ENCODE measurements around the gene UTP11. TPM values are rescaled to one million over a fixed set of nuclear protein-coding genes. Genes with fewer than 3 reads are reported as not detected.
"Not testable (repeated sequence)": the region's sequence is repeated elsewhere in the genome, so short reads cannot be mapped to it uniquely, and the experiment has no call there.

UTP11 gene, protein sequence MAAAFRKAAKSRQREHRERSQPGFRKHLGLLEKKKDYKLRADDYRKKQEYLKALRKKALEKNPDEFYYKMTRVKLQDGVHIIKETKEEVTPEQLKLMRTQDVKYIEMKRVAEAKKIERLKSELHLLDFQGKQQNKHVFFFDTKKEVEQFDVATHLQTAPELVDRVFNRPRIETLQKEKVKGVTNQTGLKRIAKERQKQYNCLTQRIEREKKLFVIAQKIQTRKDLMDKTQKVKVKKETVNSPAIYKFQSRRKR
- polyA plus RNA-seq, result 10 to 100 TPM; 22.6 to 32.7 (median 30.4) TPM

DNA sequence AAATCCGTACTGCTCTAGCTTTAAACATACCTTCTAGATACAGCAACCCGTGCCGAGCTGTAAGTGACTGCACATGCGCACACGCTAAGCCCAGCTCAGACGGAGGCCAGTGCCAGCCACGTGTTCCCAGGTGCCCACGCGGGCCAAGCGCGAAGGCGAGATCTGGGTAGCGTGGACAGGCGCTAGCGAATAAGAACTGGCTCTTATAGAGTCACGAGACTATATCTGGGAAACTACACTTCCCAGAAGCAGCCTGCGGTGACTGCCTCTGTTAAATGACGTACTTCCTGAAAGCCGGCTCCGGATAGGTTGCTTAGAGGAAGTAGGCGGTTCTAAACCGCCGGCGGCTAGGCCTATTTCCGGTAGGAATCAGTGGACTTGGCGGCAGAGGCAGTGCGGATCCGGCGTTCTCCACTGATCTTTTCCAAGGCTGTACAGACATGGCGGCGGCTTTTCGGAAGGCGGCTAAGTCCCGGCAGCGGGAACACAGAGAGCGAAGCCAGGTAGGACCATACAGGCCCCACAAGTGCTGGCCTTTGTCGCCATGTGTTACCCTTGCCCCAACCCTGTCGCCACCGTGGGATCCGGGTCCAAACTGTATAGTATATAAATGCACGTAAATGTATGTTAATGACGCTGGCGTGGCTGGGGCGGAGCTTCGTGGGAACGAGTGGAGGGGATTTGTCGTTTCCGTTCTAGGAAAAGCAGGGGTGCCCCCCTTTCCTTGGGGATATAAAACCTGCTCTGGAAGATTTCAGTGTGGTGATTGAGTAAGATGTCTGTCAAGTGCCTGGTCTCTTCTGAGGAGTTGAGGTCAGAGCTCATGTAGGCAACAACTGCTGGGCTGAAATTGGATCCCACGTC lies at the start of gene UTP11:
Gene UTP11 (plus strand): TSS at position 372 of the 864 bp plus-strand sequence. CDS start 69 bp downstream, at position 441.
- H3K27ac Mint-ChIP-seq, result peak within 1 kb of the TSS; percentile 96 to 99 (median 98)
- DNase-seq, result peak; percentile 92 to 93 (median 92)
- peaks cover 63 to 67% of the 10 kb centered on the region in 2 donors for H3K4me1 Mint-ChIP-seq
- peaks cover 5 to 10% (median 5%) of the 10 kb centered on the region in 3 donors for H3K27me3 Mint-ChIP-seq (ENCODE audit: low read depth in 3 of 3)
- H3K4me3 Mint-ChIP-seq, result peak within 1 kb of the TSS; percentile 95 to 99 (median 99)
- H3K36me3 Mint-ChIP-seq, result peaks cover 0 to 17% (median 0%) of the 10 kb centered on the region in 3 donors
- H3K9me3 Mint-ChIP-seq, result no peaks in the 10 kb centered on the region

DNA sequence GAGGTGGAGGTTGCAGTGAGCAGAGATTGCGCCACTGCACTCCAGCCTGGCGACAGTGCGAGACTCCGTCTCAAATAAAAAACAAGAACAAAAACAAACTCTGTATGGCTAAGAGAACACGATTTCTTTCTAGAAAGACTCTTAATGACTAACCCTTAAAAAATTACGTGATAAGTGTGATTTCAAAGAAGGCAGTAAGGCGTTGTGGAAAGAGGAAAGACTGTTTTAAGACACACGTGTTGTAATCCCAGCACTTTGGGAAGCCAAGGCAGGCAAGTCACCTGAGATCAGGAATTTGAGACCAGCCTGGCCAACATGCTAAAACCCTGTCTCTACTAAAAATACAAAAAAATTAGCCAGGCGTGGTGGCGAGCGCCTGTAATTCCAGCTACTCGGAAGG lies 48.4 kb upstream of the UTP11 start:
- H3K27me3 Mint-ChIP-seq (ENCODE audit: low read depth in 3 of 3); H3K4me3 Mint-ChIP-seq; H3K9me3 Mint-ChIP-seq; DNase-seq; H3K4me1 Mint-ChIP-seq: not testable (repeated sequence)
- peaks cover 18 to 29% (median 22%) of the 10 kb centered on the region in 3 donors for H3K36me3 Mint-ChIP-seq
- H3K27ac Mint-ChIP-seq, result peak overlapping the region in 1 of 6 donors; percentile 26

DNA sequence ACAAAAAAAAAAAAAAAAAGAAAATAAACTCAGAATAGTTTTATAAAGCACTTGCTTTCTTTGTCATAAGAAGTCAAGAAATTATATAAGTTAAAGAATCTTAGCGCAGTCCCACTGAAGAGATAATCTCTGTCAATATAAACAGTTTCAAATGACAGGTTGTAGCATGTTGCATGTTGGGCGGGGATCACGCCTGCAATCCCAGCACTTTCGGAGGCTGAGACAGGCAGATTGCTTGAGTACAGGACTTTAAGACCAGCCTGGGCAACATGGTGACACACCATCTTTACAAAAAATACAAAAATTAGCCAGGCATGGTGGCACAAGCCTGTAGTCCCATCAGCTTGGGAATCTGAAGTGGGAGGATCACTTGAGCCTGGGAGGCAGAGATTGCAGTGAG lies 47.2 kb upstream of the UTP11 start:
- H3K4me3 Mint-ChIP-seq, result no peak overlapping the region
- no peak for DNase-seq
- no peaks in the 10 kb centered on the region for H3K9me3 Mint-ChIP-seq
- peaks cover 0 to 2% (median 0%) of the 10 kb centered on the region in 3 donors for H3K27me3 Mint-ChIP-seq (ENCODE audit: low read depth in 3 of 3)
- H3K36me3 Mint-ChIP-seq, result peaks cover 18 to 34% (median 19%) of the 10 kb centered on the region in 3 donors
- no peaks in the 10 kb centered on the region for H3K4me1 Mint-ChIP-seq
- H3K27ac Mint-ChIP-seq, result no peak overlapping the region

DNA sequence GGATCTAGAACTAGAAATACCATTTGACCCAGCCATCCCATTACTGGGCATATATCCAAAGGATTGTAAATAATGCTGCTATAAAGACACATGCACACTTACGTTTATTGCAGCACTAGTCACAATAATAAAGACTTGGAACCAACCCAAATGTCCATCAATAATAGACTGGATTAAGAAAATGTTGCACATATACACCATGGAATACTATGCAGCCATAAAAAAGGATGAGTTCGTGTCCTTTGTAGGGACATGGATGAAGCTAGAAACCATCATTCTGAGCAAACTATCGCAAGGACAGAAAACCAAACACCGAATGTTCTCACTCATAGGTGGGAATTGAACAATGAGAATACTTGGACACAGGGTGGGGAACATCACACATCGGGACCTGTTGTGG lies 38.9 kb upstream of the UTP11 start:
- not testable (repeated sequence) for H3K9me3 Mint-ChIP-seq; H3K4me3 Mint-ChIP-seq; DNase-seq; H3K27me3 Mint-ChIP-seq (ENCODE audit: low read depth in 3 of 3)
- Mint-ChIP-seq H3K36me3 (peaks cover 31 to 69% (median 38%) of the 10 kb centered on the region in 3 donors), H3K27ac (peak overlapping the region in 2 of 6 donors; percentile 17 to 34), H3K4me1 (peaks cover 10 to 11% of the 10 kb centered on the region in 2 donors)

DNA sequence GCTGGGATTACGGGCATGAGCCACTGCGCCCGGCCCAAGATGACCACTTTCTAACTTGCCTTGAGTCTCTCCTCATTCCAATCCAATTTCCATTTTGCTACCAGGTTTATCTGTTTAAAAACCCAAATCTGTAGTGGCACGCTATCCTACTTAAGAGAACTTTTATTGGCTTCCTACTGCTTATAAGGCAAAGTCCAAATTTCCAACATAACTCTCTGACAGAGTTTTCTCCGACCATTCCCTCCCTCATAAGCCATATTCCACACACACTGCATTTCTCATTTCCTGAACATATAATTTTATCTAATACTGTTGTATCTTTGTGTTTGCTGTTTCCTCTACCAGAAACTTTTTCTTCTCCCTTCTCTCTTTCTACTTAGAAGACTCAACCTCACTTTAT lies 38.0 kb upstream of the UTP11 start:
- no peaks in the 10 kb centered on the region for H3K9me3 Mint-ChIP-seq
- no peak overlapping the region for H3K4me3 Mint-ChIP-seq
- peaks cover 39 to 69% (median 42%) of the 10 kb centered on the region in 3 donors for H3K36me3 Mint-ChIP-seq
- peak overlapping the region in 2 of 6 donors; percentile 9 to 62 for H3K27ac Mint-ChIP-seq
- H3K4me1 Mint-ChIP-seq, result peaks cover 10 to 11% of the 10 kb centered on the region in 2 donors
- peaks cover 0 to 1% (median 0%) of the 10 kb centered on the region in 3 donors for H3K27me3 Mint-ChIP-seq (ENCODE audit: low read depth in 3 of 3)
- DNase-seq, result no peak

DNA sequence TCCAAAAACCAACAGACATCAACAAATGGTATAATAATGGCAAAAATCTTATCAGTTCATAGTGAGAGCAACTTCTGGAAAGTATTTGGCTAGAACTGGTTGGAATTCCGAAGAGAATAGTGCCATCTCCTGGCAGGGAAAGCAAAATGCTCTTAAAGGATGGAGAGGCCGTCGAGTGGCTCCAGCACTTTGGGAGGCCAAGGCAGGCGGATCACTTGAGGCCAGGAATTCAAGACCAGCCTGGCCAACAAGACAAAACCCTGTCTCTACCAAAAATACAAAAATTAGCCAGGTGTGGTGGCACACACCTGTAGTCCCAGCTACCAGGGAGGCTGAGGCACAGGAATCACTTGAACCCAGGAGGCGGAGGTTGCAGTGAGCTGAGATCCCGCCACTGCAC lies 37.5 kb upstream of the UTP11 start:
- peaks cover 10 to 11% of the 10 kb centered on the region in 2 donors for H3K4me1 Mint-ChIP-seq
- peaks cover 35 to 69% (median 47%) of the 10 kb centered on the region in 3 donors for H3K36me3 Mint-ChIP-seq
- not testable (repeated sequence) for H3K4me3 Mint-ChIP-seq; H3K9me3 Mint-ChIP-seq; H3K27me3 Mint-ChIP-seq (ENCODE audit: low read depth in 3 of 3)
- peak overlapping the region in 1 of 6 donors; percentile 23 for H3K27ac Mint-ChIP-seq
- DNase-seq, result peak; percentile 15 to 28 (median 21)

DNA sequence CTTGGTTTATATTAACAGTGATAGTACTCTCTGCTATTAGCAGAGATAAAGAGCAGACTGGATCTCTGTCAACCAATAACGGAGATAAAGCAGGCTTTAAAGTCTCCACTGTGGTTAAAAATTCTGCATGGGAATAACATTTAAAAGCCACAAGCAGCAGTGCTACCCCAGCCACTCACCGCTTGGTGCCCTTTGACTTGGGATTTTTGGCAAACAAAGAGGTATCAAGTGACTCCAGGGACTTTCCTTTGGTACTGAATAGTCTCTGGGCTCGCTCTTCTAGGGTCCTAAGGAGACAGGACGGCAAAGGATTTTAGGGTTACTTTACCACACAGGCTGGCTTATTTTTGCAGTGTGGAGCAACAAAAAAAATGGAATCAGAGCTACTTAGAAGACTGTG lies 34.0 kb upstream of the UTP11 start:
- Mint-ChIP-seq H3K4me3 (no peak overlapping the region), H3K9me3 (no peaks in the 10 kb centered on the region), H3K36me3 (peaks cover 39 to 60% (median 44%) of the 10 kb centered on the region in 3 donors), H3K27ac (peak overlapping the region in 1 of 6 donors; percentile 7), H3K27me3 (ENCODE audit: low read depth in 3 of 3) (peaks cover 0 to 2% (median 0%) of the 10 kb centered on the region in 3 donors), H3K4me1 (no peaks in the 10 kb centered on the region)
- no peak for DNase-seq

DNA sequence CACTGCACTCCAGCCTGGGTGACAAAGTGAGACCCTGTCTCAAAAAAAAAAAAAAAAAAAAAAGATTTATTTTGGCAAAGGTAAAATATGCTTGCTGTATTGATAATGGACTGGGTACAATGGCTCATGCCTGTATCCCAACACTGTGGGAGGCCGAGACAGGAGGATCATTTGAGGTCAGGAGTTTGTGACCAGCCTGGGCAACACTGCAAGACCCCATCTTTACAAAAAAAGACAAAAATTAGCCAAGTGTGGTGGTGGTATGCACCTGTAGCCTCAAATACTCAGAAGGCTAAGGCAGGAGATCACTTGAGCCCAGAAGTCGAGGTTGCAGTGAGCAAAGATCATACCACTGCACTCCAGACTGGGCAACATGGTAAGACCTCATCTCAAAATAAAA lies 29.0 kb upstream of the UTP11 start:
- DNase-seq, result no peak
- Mint-ChIP-seq H3K27ac (no peak overlapping the region), H3K9me3 (no peaks in the 10 kb centered on the region), H3K4me3 (no peak overlapping the region), H3K27me3 (ENCODE audit: low read depth in 3 of 3) (peaks cover 0 to 2% (median 0%) of the 10 kb centered on the region in 3 donors), H3K36me3 (peaks cover 29 to 44% (median 31%) of the 10 kb centered on the region in 3 donors), H3K4me1 (peaks cover 5 to 12% of the 10 kb centered on the region in 2 donors)

DNA sequence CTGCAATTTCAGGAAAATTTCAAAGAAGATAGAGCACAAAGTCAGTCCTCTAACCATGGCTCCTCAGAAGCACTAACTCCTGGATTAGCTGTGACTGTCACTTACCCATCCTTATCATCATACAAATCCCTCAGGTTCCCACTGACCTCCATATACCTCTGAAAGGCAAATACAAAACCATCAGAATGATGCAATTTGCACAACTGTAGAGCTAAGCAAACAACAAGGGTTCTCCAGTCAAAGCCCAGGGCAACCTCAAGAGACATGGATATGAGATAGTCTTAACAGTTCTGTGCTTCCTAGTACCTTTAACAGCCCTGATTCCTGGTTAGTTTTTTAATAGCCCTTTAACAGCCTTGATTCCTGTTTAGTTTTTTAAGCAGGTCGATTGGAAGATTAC lies 24.9 kb upstream of the UTP11 start:
- peaks cover 5 to 8% (median 7%) of the 10 kb centered on the region in 3 donors for H3K27me3 Mint-ChIP-seq (ENCODE audit: low read depth in 3 of 3)
- H3K9me3 Mint-ChIP-seq, result no peaks in the 10 kb centered on the region
- H3K27ac Mint-ChIP-seq, result no peak overlapping the region
- peaks cover 7 to 14% (median 9%) of the 10 kb centered on the region in 3 donors for H3K36me3 Mint-ChIP-seq
- H3K4me1 Mint-ChIP-seq, result peaks cover 27 to 39% of the 10 kb centered on the region in 2 donors
- DNase-seq, result no peak
- peak overlapping the region in 3 of 5 donors; percentile 17 to 96 (median 32) for H3K4me3 Mint-ChIP-seq

DNA sequence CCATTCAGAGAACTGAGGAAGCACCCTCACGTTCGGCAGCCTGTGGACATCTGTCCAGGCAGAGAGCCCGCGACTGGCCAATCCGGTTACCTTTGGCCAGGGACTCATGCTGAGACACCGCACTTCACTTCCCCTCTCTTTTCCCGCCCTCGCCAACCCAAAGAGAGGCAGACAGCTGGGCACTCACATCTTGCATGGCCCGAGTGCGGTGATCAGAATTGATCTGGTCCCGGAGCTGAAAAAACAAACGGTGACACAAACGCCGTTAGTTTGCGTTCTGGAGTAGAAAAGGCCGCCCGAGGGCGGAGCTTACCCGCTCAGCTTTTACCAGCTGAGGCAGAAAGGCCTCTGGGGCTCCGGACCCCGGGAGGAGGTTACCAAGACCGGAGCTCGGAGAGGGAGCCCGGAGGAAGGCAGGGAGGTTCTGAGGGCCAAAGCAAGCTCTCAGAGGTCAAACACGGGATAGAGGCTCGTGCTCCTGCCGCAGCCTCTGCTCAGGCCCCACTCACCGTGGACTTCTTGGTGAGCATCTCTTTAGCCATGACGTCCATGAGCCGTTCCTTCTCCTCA lies 23.1 kb upstream of the UTP11 start:
- Mint-ChIP-seq H3K27ac (peak overlapping the region; percentile 82 to 97 (median 96)), H3K4me3 (peak overlapping the region; percentile 93 to 99 (median 96))

DNA sequence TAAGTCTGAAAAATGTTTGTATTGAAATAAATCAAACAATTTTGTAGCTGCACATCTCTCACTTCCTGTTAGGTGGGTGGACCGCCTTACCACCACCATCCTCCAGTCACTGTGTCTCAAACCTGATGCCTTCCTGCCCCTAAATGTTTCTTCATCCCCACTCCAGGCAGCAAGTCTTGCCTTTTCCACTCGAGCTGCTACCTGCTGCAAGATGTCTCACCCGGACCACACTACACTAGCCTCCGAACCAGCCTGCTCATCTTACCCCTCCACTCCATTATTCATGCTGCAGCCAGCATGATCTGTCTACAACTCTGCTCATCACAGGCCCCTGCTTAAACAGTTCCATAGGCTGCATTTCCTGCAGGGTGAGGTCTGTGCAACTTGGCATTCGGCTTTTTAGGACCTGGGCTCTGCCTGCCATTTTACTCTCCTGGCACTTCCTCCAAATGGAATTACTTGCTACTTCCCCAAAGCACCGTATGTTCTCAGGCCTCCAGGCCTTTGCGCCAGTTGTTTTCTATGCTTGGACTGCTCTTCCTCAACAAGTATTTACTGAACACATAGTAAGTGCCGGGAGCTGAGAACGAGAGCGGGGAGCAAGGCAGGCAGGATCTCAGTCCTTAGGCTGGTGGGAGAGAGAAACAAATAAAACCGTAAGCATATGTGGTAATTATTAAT lies 17.5 kb upstream of the UTP11 start:
- no peak for DNase-seq
- Mint-ChIP-seq H3K36me3 (peaks cover 14 to 20% (median 15%) of the 10 kb centered on the region in 3 donors), H3K27ac (peak overlapping the region; percentile 82 to 96 (median 92)), H3K9me3 (no peaks in the 10 kb centered on the region), H3K4me1 (peaks cover 46 to 53% of the 10 kb centered on the region in 2 donors), H3K4me3 (peak overlapping the region; percentile 67 to 81 (median 70)), H3K27me3 (ENCODE audit: low read depth in 3 of 3) (peaks cover 2 to 6% (median 4%) of the 10 kb centered on the region in 3 donors)

More for the DNA sequence above, 23.1 kb upstream of the UTP11 start:
- no peak for DNase-seq
- peaks cover 5 to 10% (median 7%) of the 10 kb centered on the region in 3 donors for H3K36me3 Mint-ChIP-seq
- peaks cover 30 to 46% of the 10 kb centered on the region in 2 donors for H3K4me1 Mint-ChIP-seq
- H3K27me3 Mint-ChIP-seq (ENCODE audit: low read depth in 3 of 3), result peaks cover 5 to 7% (median 6%) of the 10 kb centered on the region in 3 donors
- no peaks in the 10 kb centered on the region for H3K9me3 Mint-ChIP-seq

DNA sequence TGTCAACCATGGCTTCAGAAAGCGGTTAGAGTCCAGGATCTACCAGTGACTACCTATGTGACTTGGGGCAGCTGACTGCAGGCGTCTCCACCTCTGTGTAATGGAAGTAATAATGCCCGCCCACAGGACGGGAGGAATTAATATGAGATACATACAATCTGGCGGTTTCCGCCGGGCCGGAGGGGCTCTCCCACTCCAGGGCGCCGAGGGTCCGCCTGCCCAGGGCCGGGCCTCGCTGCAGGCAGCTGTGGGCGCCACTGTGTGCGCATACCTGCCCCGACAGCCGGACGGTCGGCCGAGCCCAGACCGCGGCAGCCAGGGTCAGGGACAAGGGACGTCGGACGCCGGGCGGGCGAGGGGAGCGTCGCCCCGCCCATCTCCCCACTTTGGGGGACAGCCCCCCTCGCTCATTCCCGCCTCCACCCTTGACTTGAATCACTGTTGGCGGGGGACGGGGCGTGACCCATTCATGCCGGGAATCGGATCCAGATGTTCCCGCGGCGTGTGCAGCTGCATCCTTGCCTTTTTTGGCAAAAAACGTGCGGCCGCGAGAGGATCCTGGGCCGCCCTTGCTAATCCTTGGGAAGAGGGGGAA lies 16.7 kb upstream of the UTP11 start:
- Mint-ChIP-seq H3K36me3 (peaks cover 14 to 20% (median 15%) of the 10 kb centered on the region in 3 donors), H3K9me3 (no peaks in the 10 kb centered on the region), H3K27ac (peak overlapping the region in 3 of 6 donors; percentile 66 to 82 (median 67)), H3K4me1 (peaks cover 47 to 55% of the 10 kb centered on the region in 2 donors), H3K4me3 (peak overlapping the region; percentile 67 to 81 (median 70)), H3K27me3 (ENCODE audit: low read depth in 3 of 3) (peaks cover 0 to 4% (median under 1%) of the 10 kb centered on the region in 3 donors)
- no peak for DNase-seq

Measured in immature natural killer cell (primary cell).